22Rv1 (cell line): ENCODE results near the gene FAHD1.

Experiments used
- H3K27ac ChIP-seq: fragments of 450-650 bp; 2 replicates; pipeline ENCODE4 v1.5.1; 2017
- CTCF ChIP-seq: fragments of 450-650 bp; IDR thresholded peaks from 2 replicates; pipeline ENCODE4 v1.5.1; 2017; ENCODE audit warnings: mild to moderate bottlenecking
- ZFX ChIP-seq: fragments of 450-650 bp; IDR thresholded peaks from 2 replicates; pipeline ENCODE4 v1.6.1; 2017; ENCODE audit warnings: antibody characterized with exemption, borderline replicate concordance

The FAHD1 gene

GRCh38 chr16:1826691-1827573 is at the start of gene FAHD1, which contains the start of gene HAGH:
FAHD1 (plus strand) TSS chr16:1827206; CDS start chr16:1827239, 33 bp downstream.
HAGH (minus strand) TSS chr16:1826825; CDS start chr16:1826787, 38 bp downstream.
- TF ChIP-seq CTCF (no peak), ZFX (no peak)
- peak within 1 kb of the TSS; percentile 82 for H3K27ac ChIP-seq

GRCh38 chr16:1777375-1778199 is 49.4 kb upstream of the FAHD1 start:
- H3K27ac ChIP-seq = peak overlapping the region; percentile 93
- no peak for TF ChIP-seq ZFX
- no peak for TF ChIP-seq CTCF

GRCh38 chr16:1778200-1779179 is 48.5 kb upstream of the FAHD1 start:
- peak overlapping the region; percentile 93 for H3K27ac ChIP-seq
- TF ChIP-seq ZFX = no peak
- no peak for TF ChIP-seq CTCF

GRCh38 chr16:1779234-1779701 is 47.7 kb upstream of the FAHD1 start:
- TF ChIP-seq ZFX (no peak), CTCF (no peak)
- peak overlapping the region; percentile 93 for H3K27ac ChIP-seq

- H3K27ac ChIP-seq = peak overlapping the region; percentile 93
- TF ChIP-seq ZFX = no peak
- no peak for TF ChIP-seq CTCF
Measured at GRCh38 chr16:1779741-1780676, 47.0 kb upstream of the FAHD1 start.
